ENCODE results near the gene GOLGA6L2. TPM values are rescaled to one million over a fixed set of nuclear protein-coding genes. Genes with fewer than 3 reads are reported as not detected.
"Not testable (repeated sequence)": the region's sequence is repeated elsewhere in the genome, so short reads cannot be mapped to it uniquely, and the experiment has no call there.

The GOLGA6L2 gene
- total RNA-seq, 1 donor from 2014 or later: not detected

GRCh38 chr15:23420806-23421575 lies 26.1 kb downstream of the GOLGA6L2 start:
- FAIRE-seq (no peak), DNase-seq (ENCODE audit: low read depth) (no peak)
- Mint-ChIP-seq H3K36me3 (ENCODE audit: low read depth, unreplicated experiment) (no peaks in the 10 kb centered on the region), H3K27ac (ENCODE audit: unreplicated experiment) (no peak overlapping the region), H3K9me3 (ENCODE audit: unreplicated experiment) (peaks cover 2% of the 10 kb centered on the region), H3K27me3 (ENCODE audit: low read depth, unreplicated experiment) (peaks cover 1% of the 10 kb centered on the region), H3K4me1 (ENCODE audit: low read depth, unreplicated experiment) (peaks cover 6% of the 10 kb centered on the region), H3K4me3 (ENCODE audit: unreplicated experiment) (no peak overlapping the region)
- TF ChIP-seq CTCF (IDR thresholded peaks at IDR 0.05; ENCODE audit: insufficient read depth, low read depth, low read length) (no peak), EZH2 (IDR thresholded peaks at IDR 0.05; ENCODE audit: insufficient read depth, low read length) (no peak)
- H3K4me3 ChIP-seq (ENCODE audit: insufficient read depth, low read depth, low read length): no peak overlapping the region
- no peaks in the 10 kb centered on the region for H3K9me3 ChIP-seq (ENCODE audit: insufficient read depth, low read depth, low read length)
- no peaks in the 10 kb centered on the region for H4K20me1 ChIP-seq (ENCODE audit: insufficient read depth, low read length)
- H3K27ac ChIP-seq (ENCODE audit: low read depth, low read length): no peak overlapping the region
- H3K9ac ChIP-seq (ENCODE audit: low read length): no peak overlapping the region
- no peaks in the 10 kb centered on the region for H3K36me3 ChIP-seq (ENCODE audit: insufficient read depth, low read length)
- H2AFZ ChIP-seq (ENCODE audit: low read depth, low read length): no peak overlapping the region
- no peaks in the 10 kb centered on the region for H3K79me2 ChIP-seq (ENCODE audit: insufficient read depth, low read length)
- H3K27me3 ChIP-seq (ENCODE audit: insufficient read depth, low read length): no peaks in the 10 kb centered on the region
- no peak overlapping the region for H3K4me2 ChIP-seq (ENCODE audit: low read length)
- peaks cover 5% of the 10 kb centered on the region for H3K4me1 ChIP-seq (ENCODE audit: insufficient read depth, low read length)

- Histone ChIP-seq H3K36me3 (ENCODE audit: insufficient read depth, low read length) (no peaks in the 10 kb centered on the region), H3K4me2 (ENCODE audit: low read length) (no peak overlapping the region), H3K27me3 (ENCODE audit: insufficient read depth, low read length) (no peaks in the 10 kb centered on the region), H3K9me3 (ENCODE audit: insufficient read depth, low read depth, low read length) (no peaks in the 10 kb centered on the region), H3K79me2 (ENCODE audit: insufficient read depth, low read length) (no peaks in the 10 kb centered on the region), H3K4me1 (ENCODE audit: insufficient read depth, low read length) (no peaks in the 10 kb centered on the region), H3K9ac (ENCODE audit: low read length) (no peak overlapping the region), H2AFZ (ENCODE audit: low read depth, low read length) (no peak overlapping the region), H3K27ac (ENCODE audit: low read depth, low read length) (no peak overlapping the region), H4K20me1 (ENCODE audit: insufficient read depth, low read length) (no peaks in the 10 kb centered on the region), H3K4me3 (ENCODE audit: insufficient read depth, low read depth, low read length) (no peak overlapping the region)
- Mint-ChIP-seq H3K27me3 (ENCODE audit: low read depth, unreplicated experiment) (peaks cover 4% of the 10 kb centered on the region), H3K36me3 (ENCODE audit: low read depth, unreplicated experiment) (no peaks in the 10 kb centered on the region), H3K4me1 (ENCODE audit: low read depth, unreplicated experiment) (peaks cover 6% of the 10 kb centered on the region), H3K27ac (ENCODE audit: unreplicated experiment) (no peak overlapping the region), H3K4me3 (ENCODE audit: unreplicated experiment) (no peak overlapping the region), H3K9me3 (ENCODE audit: unreplicated experiment) (peaks cover 2% of the 10 kb centered on the region)
- DNase-seq (ENCODE audit: low read depth): no peak
- no peak for FAIRE-seq
- TF ChIP-seq EZH2 (IDR thresholded peaks at IDR 0.05; ENCODE audit: insufficient read depth, low read length) (no peak), CTCF (IDR thresholded peaks at IDR 0.05; ENCODE audit: insufficient read depth, low read depth, low read length) (no peak)
Measured at GRCh38 chr15:23416349-23417276, 30.4 kb downstream of the GOLGA6L2 start.

GRCh38 chr15:23415866-23416265 lies 31.2 kb downstream of the GOLGA6L2 start:
- not testable (repeated sequence) for H3K4me3 Mint-ChIP-seq (ENCODE audit: unreplicated experiment); FAIRE-seq; H3K27me3 ChIP-seq (ENCODE audit: insufficient read depth, low read length); H3K4me3 ChIP-seq (ENCODE audit: insufficient read depth, low read depth, low read length); H3K27ac ChIP-seq (ENCODE audit: low read depth, low read length); H3K9ac ChIP-seq (ENCODE audit: low read length); H3K4me1 ChIP-seq (ENCODE audit: insufficient read depth, low read length); H2AFZ ChIP-seq (ENCODE audit: low read depth, low read length); H3K79me2 ChIP-seq (ENCODE audit: insufficient read depth, low read length); H3K9me3 Mint-ChIP-seq (ENCODE audit: unreplicated experiment); H3K27ac Mint-ChIP-seq (ENCODE audit: unreplicated experiment); H4K20me1 ChIP-seq (ENCODE audit: insufficient read depth, low read length); H3K27me3 Mint-ChIP-seq (ENCODE audit: low read depth, unreplicated experiment); H3K9me3 ChIP-seq (ENCODE audit: insufficient read depth, low read depth, low read length); H3K36me3 ChIP-seq (ENCODE audit: insufficient read depth, low read length); H3K4me1 Mint-ChIP-seq (ENCODE audit: low read depth, unreplicated experiment); DNase-seq (ENCODE audit: low read depth); H3K4me2 ChIP-seq (ENCODE audit: low read length); H3K36me3 Mint-ChIP-seq (ENCODE audit: low read depth, unreplicated experiment)

Data from astrocyte (in vitro differentiated cells and primary cell).